GM21576 (cell line): Measurements from ENCODE around the gene COBLL1.
A peak's percentile ranks its signal among the peaks of the same experiment; 100 is the strongest.

ENCODE experiments used
- ATAC-seq: cut with Tn5 transposase; IDR thresholded peaks from one replicate; pipeline ENCODE4 v1.9.1; 2021; ENCODE audit warnings: mild to moderate bottlenecking, moderate library complexity; ENCODE audit not compliant: unreplicated experiment

The COBLL1 gene

GRCh38 chr2:164760179-164760578 lies 81.4 kb downstream of the COBLL1 start:
- ATAC-seq: no peak

GRCh38 chr2:164757934-164758695 lies 83.5 kb downstream of the COBLL1 start:
- no peak for ATAC-seq

GRCh38 chr2:164756773-164757172 lies 84.8 kb downstream of the COBLL1 start:
- ATAC-seq: no peak

- no peak for ATAC-seq
These were observed 85.7 kb downstream of the COBLL1 start for GRCh38 chr2:164755952-164756351.

GRCh38 chr2:164754157-164755093 lies 87.2 kb downstream of the COBLL1 start:
- ATAC-seq: no peak

- no peak for ATAC-seq
These were observed 88.7 kb downstream of the COBLL1 start for GRCh38 chr2:164752956-164753355.

- ATAC-seq: no peak
These were observed 93.7 kb downstream of the COBLL1 start for GRCh38 chr2:164747783-164748433.

- no peak for ATAC-seq
These were observed 94.5 kb downstream of the COBLL1 start for GRCh38 chr2:164747140-164747539.

GRCh38 chr2:164746713-164747112 lies 94.9 kb downstream of the COBLL1 start:
- ATAC-seq: no peak

- ATAC-seq: no peak
These were observed 96.4 kb downstream of the COBLL1 start for GRCh38 chr2:164745012-164745797.

- no peak for ATAC-seq
These were observed 98.8 kb downstream of the COBLL1 start for GRCh38 chr2:164742738-164743317.

- no peak for ATAC-seq
These were observed 101.7 kb downstream of the COBLL1 start for GRCh38 chr2:164739966-164740365.

GRCh38 chr2:164737612-164738081 lies 104.0 kb downstream of the COBLL1 start:
- ATAC-seq: peak; percentile 70

GRCh38 chr2:164735309-164735919 lies 106.2 kb downstream of the COBLL1 start:
- ATAC-seq: no peak

- no peak for ATAC-seq
These were observed 107.4 kb downstream of the COBLL1 start for GRCh38 chr2:164734196-164734595.

- ATAC-seq: no peak
These were observed 116.1 kb downstream of the COBLL1 start for GRCh38 chr2:164725542-164725941.

GRCh38 chr2:164722616-164723338 lies 118.8 kb downstream of the COBLL1 start:
- no peak for ATAC-seq

GRCh38 chr2:164721430-164721829 lies 120.2 kb downstream of the COBLL1 start:
- no peak for ATAC-seq
